Neural cell (in vitro differentiated cells): Measurements from ENCODE around the gene STARD13.

Source experiments
- EZH2 ChIP-seq: fragments of 200-600, 300-800 bp; shearing (Covaris generic), sonication (generic); IDR thresholded peaks from 2 replicates; pipeline ENCODE4 v1.6.1; 2014; ENCODE audit warnings: antibody characterized with exemption, low read length, borderline replicate concordance, mild to moderate bottlenecking; ENCODE audit not compliant: insufficient read depth, poor library complexity, severe bottlenecking
- POLR2AphosphoS5 ChIP-seq: IDR thresholded peaks from 2 replicates; pipeline ENCODE4 v1.6.1; 2012
- RAD21 ChIP-seq: fragments of 450-650 bp; conservative IDR thresholded peaks from 2 replicates; pipeline ENCODE4 v1.6.1; 2014; ENCODE audit warnings: antibody characterized with exemption, mild to moderate bottlenecking, moderate library complexity
- SMC3 ChIP-seq: fragments of 450-650 bp; conservative IDR thresholded peaks from 2 replicates; pipeline ENCODE4 v1.6.1; 2014; ENCODE audit warnings: antibody characterized with exemption, mild to moderate bottlenecking, moderate library complexity; ENCODE audit not compliant: poor library complexity
- TAF1 ChIP-seq: IDR thresholded peaks from 2 replicates; pipeline ENCODE4 v1.6.1; 2012; ENCODE audit warnings: low read depth
- TF ChIP-seq, protein P1 (sequence below): fragments of 450-650 bp; IDR thresholded peaks from 2 replicates; pipeline ENCODE4 v1.5.1; 2014; ENCODE audit warnings: antibody characterized with exemption, mild to moderate bottlenecking, moderate library complexity; ENCODE audit not compliant: poor library complexity, severe bottlenecking
- TF ChIP-seq, protein P2 (sequence below): IDR thresholded peaks from 2 replicates; pipeline ENCODE4 v1.6.1; 2012; ENCODE audit warnings: borderline replicate concordance

DNA sequence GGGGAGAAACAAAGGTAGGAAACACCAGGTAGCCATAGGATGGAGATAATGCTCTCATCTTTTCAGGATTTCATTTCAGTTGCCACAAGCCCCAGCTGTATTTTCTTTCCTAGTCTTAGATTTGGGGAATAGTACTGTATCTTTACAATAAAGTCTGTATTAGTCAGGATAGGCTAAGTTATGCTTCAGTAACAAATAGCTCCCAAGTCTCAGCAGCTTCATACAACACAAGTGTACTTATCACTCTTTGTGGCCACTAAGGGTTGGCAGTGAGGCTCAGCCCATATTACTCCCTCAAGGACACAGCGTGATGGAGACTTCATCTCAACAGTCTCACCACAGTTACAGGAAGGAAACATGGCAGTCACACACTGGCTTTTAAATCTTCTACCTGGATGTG is 61.4 kb downstream of the STARD13 start:
- TF ChIP-seq, protein P1, sequence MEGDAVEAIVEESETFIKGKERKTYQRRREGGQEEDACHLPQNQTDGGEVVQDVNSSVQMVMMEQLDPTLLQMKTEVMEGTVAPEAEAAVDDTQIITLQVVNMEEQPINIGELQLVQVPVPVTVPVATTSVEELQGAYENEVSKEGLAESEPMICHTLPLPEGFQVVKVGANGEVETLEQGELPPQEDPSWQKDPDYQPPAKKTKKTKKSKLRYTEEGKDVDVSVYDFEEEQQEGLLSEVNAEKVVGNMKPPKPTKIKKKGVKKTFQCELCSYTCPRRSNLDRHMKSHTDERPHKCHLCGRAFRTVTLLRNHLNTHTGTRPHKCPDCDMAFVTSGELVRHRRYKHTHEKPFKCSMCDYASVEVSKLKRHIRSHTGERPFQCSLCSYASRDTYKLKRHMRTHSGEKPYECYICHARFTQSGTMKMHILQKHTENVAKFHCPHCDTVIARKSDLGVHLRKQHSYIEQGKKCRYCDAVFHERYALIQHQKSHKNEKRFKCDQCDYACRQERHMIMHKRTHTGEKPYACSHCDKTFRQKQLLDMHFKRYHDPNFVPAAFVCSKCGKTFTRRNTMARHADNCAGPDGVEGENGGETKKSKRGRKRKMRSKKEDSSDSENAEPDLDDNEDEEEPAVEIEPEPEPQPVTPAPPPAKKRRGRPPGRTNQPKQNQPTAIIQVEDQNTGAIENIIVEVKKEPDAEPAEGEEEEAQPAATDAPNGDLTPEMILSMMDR = no peak
- no peak for TF ChIP-seq SMC3
- no peak for TF ChIP-seq POLR2AphosphoS5
- no peak for TF ChIP-seq RAD21
- no peak for TF ChIP-seq EZH2
- TF ChIP-seq, protein P2, sequence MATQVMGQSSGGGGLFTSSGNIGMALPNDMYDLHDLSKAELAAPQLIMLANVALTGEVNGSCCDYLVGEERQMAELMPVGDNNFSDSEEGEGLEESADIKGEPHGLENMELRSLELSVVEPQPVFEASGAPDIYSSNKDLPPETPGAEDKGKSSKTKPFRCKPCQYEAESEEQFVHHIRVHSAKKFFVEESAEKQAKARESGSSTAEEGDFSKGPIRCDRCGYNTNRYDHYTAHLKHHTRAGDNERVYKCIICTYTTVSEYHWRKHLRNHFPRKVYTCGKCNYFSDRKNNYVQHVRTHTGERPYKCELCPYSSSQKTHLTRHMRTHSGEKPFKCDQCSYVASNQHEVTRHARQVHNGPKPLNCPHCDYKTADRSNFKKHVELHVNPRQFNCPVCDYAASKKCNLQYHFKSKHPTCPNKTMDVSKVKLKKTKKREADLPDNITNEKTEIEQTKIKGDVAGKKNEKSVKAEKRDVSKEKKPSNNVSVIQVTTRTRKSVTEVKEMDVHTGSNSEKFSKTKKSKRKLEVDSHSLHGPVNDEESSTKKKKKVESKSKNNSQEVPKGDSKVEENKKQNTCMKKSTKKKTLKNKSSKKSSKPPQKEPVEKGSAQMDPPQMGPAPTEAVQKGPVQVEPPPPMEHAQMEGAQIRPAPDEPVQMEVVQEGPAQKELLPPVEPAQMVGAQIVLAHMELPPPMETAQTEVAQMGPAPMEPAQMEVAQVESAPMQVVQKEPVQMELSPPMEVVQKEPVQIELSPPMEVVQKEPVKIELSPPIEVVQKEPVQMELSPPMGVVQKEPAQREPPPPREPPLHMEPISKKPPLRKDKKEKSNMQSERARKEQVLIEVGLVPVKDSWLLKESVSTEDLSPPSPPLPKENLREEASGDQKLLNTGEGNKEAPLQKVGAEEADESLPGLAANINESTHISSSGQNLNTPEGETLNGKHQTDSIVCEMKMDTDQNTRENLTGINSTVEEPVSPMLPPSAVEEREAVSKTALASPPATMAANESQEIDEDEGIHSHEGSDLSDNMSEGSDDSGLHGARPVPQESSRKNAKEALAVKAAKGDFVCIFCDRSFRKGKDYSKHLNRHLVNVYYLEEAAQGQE = no peak
- TF ChIP-seq TAF1 = no peak
